HG03520 (cell line): ENCODE data around the gene SHROOM1.

Experiments
- ATAC-seq: cut with Tn5 transposase; IDR thresholded peaks from one replicate; pipeline ENCODE4 v1.9.1; 2021; ENCODE audit warnings: mild to moderate bottlenecking, moderate library complexity; ENCODE audit not compliant: unreplicated experiment

SHROOM1 gene

GRCh38 chr5:132825033-132825833, 5.2 kb downstream of the SHROOM1 start:
- ATAC-seq = no peak

- no peak for ATAC-seq
Measured at GRCh38 chr5:132824426-132824825, 6.0 kb downstream of the SHROOM1 start.

- ATAC-seq = no peak
Measured at GRCh38 chr5:132823481-132824050, 6.9 kb downstream of the SHROOM1 start.

- ATAC-seq = no peak
Measured at GRCh38 chr5:132822650-132823480, 7.6 kb downstream of the SHROOM1 start.

GRCh38 chr5:132821791-132822190, 8.7 kb downstream of the SHROOM1 start:
- ATAC-seq = no peak

GRCh38 chr5:132821350-132821749, 9.1 kb downstream of the SHROOM1 start:
- ATAC-seq = no peak

GRCh38 chr5:132820162-132820754, 10.2 kb downstream of the SHROOM1 start:
- ATAC-seq = peak; percentile 65

GRCh38 chr5:132819468-132819867, 11.0 kb downstream of the SHROOM1 start:
- no peak for ATAC-seq

GRCh38 chr5:132817011-132817410, 13.4 kb downstream of the SHROOM1 start:
- ATAC-seq = no peak

- no peak for ATAC-seq
Measured at GRCh38 chr5:132816554-132816953, 13.9 kb downstream of the SHROOM1 start.

GRCh38 chr5:132816083-132816482, 14.4 kb downstream of the SHROOM1 start:
- ATAC-seq = no peak

GRCh38 chr5:132815454-132815853, 15.0 kb downstream of the SHROOM1 start:
- no peak for ATAC-seq

- no peak for ATAC-seq
Measured at GRCh38 chr5:132814503-132815294, 15.7 kb downstream of the SHROOM1 start.

- no peak for ATAC-seq
Measured at GRCh38 chr5:132813599-132814502, 16.6 kb downstream of the SHROOM1 start.

- no peak for ATAC-seq
Measured at GRCh38 chr5:132812781-132813598, 17.5 kb downstream of the SHROOM1 start, which contains the start of gene SOWAHA. Gene SOWAHA (plus strand): TSS chr5:132813302. CDS start chr5:132813622, 320 bp downstream.

GRCh38 chr5:132812123-132812765, 18.2 kb downstream of the SHROOM1 start:
- no peak for ATAC-seq

- no peak for ATAC-seq
Measured at GRCh38 chr5:132810605-132811004, 19.8 kb downstream of the SHROOM1 start.

- no peak for ATAC-seq
Measured at GRCh38 chr5:132808866-132809265, 21.6 kb downstream of the SHROOM1 start.
